Activated naive CD4-positive, alpha-beta T cell treated with anti-CD3 and anti-CD28 coated beads, Interleukin-2, amount 50 U/mL, for 72 hours (primary cell): ENCODE data around the gene BDP1. TPM values are rescaled to one million over a fixed set of nuclear protein-coding genes. Genes with fewer than 3 reads are reported as not detected.
A peak's percentile ranks its signal among the peaks of the same experiment; 100 is the strongest.
"Not testable (repeated sequence)": the region's sequence is repeated elsewhere in the genome, so short reads cannot be mapped to it uniquely, and the experiment has no call there.

Experiments
- ATAC-seq, 2 donors: fragments of 150-1000 bp; cut with Tn5 transposase; 2 replicates each; pipeline ENCODE4 v1.10.0; 2021; ENCODE audit warnings: mild to moderate bottlenecking in 2 of 2, moderate library complexity in 2 of 2
- DNase-seq, 2 donors: peaks; one replicate each; pipeline ENCODE4 v3.0.0; 2021 to 2022; ENCODE audit warnings: low spot score in 2 of 2
- H3K27ac Mint-ChIP-seq, 2 donors: one replicate each; pipeline ENCODE4 v1.8.0; 2022; ENCODE audit warnings: mild to moderate bottlenecking in 2 of 2, mixed read lengths in 2 of 2
- H3K36me3 Mint-ChIP-seq, 2 donors: one replicate each; pipeline ENCODE4 v1.8.0; 2022; ENCODE audit warnings: mixed read lengths in 2 of 2
- H3K9me3 Mint-ChIP-seq, 2 donors: one replicate each; pipeline ENCODE4 v1.8.0; 2022; ENCODE audit warnings: mixed read lengths in 2 of 2
- total RNA-seq, 2 donors: library from RNA; stranded (reverse); gene quantifications; one replicate each; pipeline ENCODE4 v1.2.3, GENCODE V29; 2022

BDP1 gene
- total RNA-seq, 2 donors from 2014 or later = 24.9 to 33.7 TPM

- Mint-ChIP-seq H3K36me3 (peaks cover 23 to 32% of the 10 kb centered on the region in 2 donors), H3K9me3 (no peaks in the 10 kb centered on the region), H3K27ac (peak overlapping the region in 1 of 2 donors; percentile 51)
- ATAC-seq = no peak
- no peak for DNase-seq
Observed at GRCh38 chr5:71533142-71533541, 77.7 kb downstream of the BDP1 start.

GRCh38 chr5:71533615-71534014 lies 78.2 kb downstream of the BDP1 start:
- Mint-ChIP-seq H3K36me3 (peaks cover 26 to 32% of the 10 kb centered on the region in 2 donors), H3K9me3 (no peaks in the 10 kb centered on the region), H3K27ac (peak overlapping the region; percentile 2 to 51)
- DNase-seq = no peak
- peak; percentile 70 to 78 for ATAC-seq

- Mint-ChIP-seq H3K36me3 (peaks cover 26 to 42% of the 10 kb centered on the region in 2 donors), H3K27ac (peak overlapping the region in 1 of 2 donors; percentile 95), H3K9me3 (no peaks in the 10 kb centered on the region)
- DNase-seq (no peak), ATAC-seq (no peak)
Observed at GRCh38 chr5:71537687-71538086, 82.2 kb downstream of the BDP1 start.

GRCh38 chr5:71550885-71551284 lies 95.4 kb downstream of the BDP1 start:
- DNase-seq, H3K9me3 Mint-ChIP-seq, H3K27ac Mint-ChIP-seq, ATAC-seq: not testable (repeated sequence)
- H3K36me3 Mint-ChIP-seq = peaks cover 9 to 38% of the 10 kb centered on the region in 2 donors

GRCh38 chr5:71551582-71551981 lies 96.1 kb downstream of the BDP1 start:
- H3K36me3 Mint-ChIP-seq = peaks cover 9 to 32% of the 10 kb centered on the region in 2 donors
- ATAC-seq, DNase-seq, H3K9me3 Mint-ChIP-seq, H3K27ac Mint-ChIP-seq: not testable (repeated sequence)

GRCh38 chr5:71552026-71552749 lies 96.7 kb downstream of the BDP1 start:
- not testable (repeated sequence) for ATAC-seq, H3K9me3 Mint-ChIP-seq, H3K27ac Mint-ChIP-seq, DNase-seq
- H3K36me3 Mint-ChIP-seq = peaks cover 9 to 28% of the 10 kb centered on the region in 2 donors

GRCh38 chr5:71563161-71563560 lies 107.7 kb downstream of the BDP1 start:
- H3K9me3 Mint-ChIP-seq = no peaks in the 10 kb centered on the region
- no peak overlapping the region for H3K27ac Mint-ChIP-seq
- ATAC-seq (no peak), DNase-seq (no peak)
- peaks cover 0 to 6% of the 10 kb centered on the region in 2 donors for H3K36me3 Mint-ChIP-seq

- no peak for ATAC-seq
- H3K9me3 Mint-ChIP-seq = no peaks in the 10 kb centered on the region
Observed at GRCh38 chr5:71564895-71565294, 109.4 kb downstream of the BDP1 start.

GRCh38 chr5:71569748-71570509 lies 114.5 kb downstream of the BDP1 start:
- Mint-ChIP-seq H3K27ac (no peak overlapping the region), H3K9me3 (no peaks in the 10 kb centered on the region), H3K36me3 (peaks cover 7 to 9% of the 10 kb centered on the region in 2 donors)
- ATAC-seq (no peak), DNase-seq (no peak)

More at GRCh38 chr5:71564895-71565294, 109.4 kb downstream of the BDP1 start:
- Mint-ChIP-seq H3K36me3 (peaks cover 0 to 6% of the 10 kb centered on the region in 2 donors), H3K27ac (no peak overlapping the region)
- DNase-seq = no peak

- ATAC-seq = not testable (repeated sequence)
Observed at GRCh38 chr5:71571811-71572210, 116.4 kb downstream of the BDP1 start.

GRCh38 chr5:71573591-71573990 lies 118.1 kb downstream of the BDP1 start:
- no peak for ATAC-seq
- no peak overlapping the region for H3K27ac Mint-ChIP-seq
- peaks cover 26 to 33% of the 10 kb centered on the region in 2 donors for H3K36me3 Mint-ChIP-seq
- H3K9me3 Mint-ChIP-seq = peaks cover 0 to 4% of the 10 kb centered on the region in 2 donors
- no peak for DNase-seq

More at GRCh38 chr5:71571811-71572210, 116.4 kb downstream of the BDP1 start:
- not testable (repeated sequence) for H3K27ac Mint-ChIP-seq, H3K9me3 Mint-ChIP-seq, DNase-seq
- peaks cover 16 to 20% of the 10 kb centered on the region in 2 donors for H3K36me3 Mint-ChIP-seq

- not testable (repeated sequence) for H3K9me3 Mint-ChIP-seq, ATAC-seq, DNase-seq, H3K27ac Mint-ChIP-seq
- peaks cover 26 to 36% of the 10 kb centered on the region in 2 donors for H3K36me3 Mint-ChIP-seq
Observed at GRCh38 chr5:71575588-71575987, 120.1 kb downstream of the BDP1 start.

- Mint-ChIP-seq H3K36me3 (peaks cover 26 to 36% of the 10 kb centered on the region in 2 donors), H3K9me3 (peaks cover 0 to 4% of the 10 kb centered on the region in 2 donors), H3K27ac (no peak overlapping the region)
- ATAC-seq = no peak
- no peak for DNase-seq
Observed at GRCh38 chr5:71576241-71576640, 120.8 kb downstream of the BDP1 start.

GRCh38 chr5:71577839-71578238 lies 122.4 kb downstream of the BDP1 start:
- H3K36me3 Mint-ChIP-seq = peaks cover 26 to 36% of the 10 kb centered on the region in 2 donors
- not testable (repeated sequence) for H3K9me3 Mint-ChIP-seq, H3K27ac Mint-ChIP-seq, DNase-seq, ATAC-seq

- no peak for DNase-seq
- no peaks in the 10 kb centered on the region for H3K9me3 Mint-ChIP-seq
- no peak for ATAC-seq
- peaks cover 8 to 17% of the 10 kb centered on the region in 2 donors for H3K36me3 Mint-ChIP-seq
- peak overlapping the region in 1 of 2 donors; percentile 18 for H3K27ac Mint-ChIP-seq
Observed at GRCh38 chr5:71582945-71583584, 127.6 kb downstream of the BDP1 start.

- ATAC-seq (peak in 1 of 2 donors; percentile 0), DNase-seq (no peak)
- peaks cover 8 to 16% of the 10 kb centered on the region in 2 donors for H3K36me3 Mint-ChIP-seq
- H3K9me3 Mint-ChIP-seq = peaks cover 0 to 5% of the 10 kb centered on the region in 2 donors
- H3K27ac Mint-ChIP-seq = peak overlapping the region; percentile 93 to 98
Observed at GRCh38 chr5:71586052-71586940, 130.8 kb downstream of the BDP1 start.
